Measurements from ENCODE around the gene ITPKA.
"Not testable (repeated sequence)": the region's sequence is repeated elsewhere in the genome, so short reads cannot be mapped to it uniquely, and the experiment has no call there.

The ITPKA gene

DNA sequence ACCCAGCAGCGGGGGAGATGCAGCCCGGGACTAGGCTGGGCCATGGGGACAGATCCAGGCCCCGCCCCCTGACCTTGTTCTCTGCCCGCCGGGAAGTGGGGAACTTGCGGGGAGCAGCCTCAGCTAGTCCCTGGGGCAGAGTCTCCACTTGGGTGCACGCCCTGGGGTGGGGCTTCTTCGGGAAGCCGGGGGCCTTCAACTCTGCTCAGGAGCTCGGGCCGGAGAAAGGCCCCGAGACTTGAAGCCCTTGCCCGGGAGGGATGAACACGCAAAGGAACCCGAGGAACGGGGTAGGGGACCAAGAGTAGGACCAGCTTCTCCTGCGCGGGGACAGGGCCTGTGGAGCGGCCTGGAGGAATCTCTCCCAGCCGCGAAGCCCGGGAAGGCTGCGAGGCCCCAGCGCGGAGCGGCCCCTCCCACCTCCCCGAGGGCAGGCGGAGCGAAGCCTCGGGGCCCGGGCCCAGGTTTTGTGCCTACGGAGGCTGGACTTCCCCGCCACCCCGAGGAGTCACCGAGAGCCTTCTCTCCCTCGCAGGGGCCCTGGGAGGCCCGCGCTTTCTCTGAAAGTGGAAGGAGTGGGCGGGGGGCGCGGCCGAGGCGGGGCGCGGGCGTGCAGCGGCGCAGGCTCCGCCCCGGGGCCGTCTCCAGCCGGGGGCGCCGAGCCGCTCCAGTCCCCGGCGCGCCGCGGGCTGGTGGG lies at the start of gene ITPKA:
TSS of gene ITPKA (plus strand) at position 670 of the 697 bp plus-strand sequence. CDS start 54 bp downstream, outside the sequence.
- DNase-seq, result peak; percentile 48

- DNase-seq, result no peak
Measured at GRCh38 chr15:41445399-41445798, 48.3 kb upstream of the ITPKA start.

GRCh38 chr15:41462084-41462795 lies 31.4 kb upstream of the ITPKA start:
- DNase-seq, result no peak

- DNase-seq, result no peak
Measured at GRCh38 chr15:41464889-41465580, 28.6 kb upstream of the ITPKA start.

- no peak for DNase-seq
Measured at GRCh38 chr15:41465822-41466421, 27.8 kb upstream of the ITPKA start.

GRCh38 chr15:41466711-41467110 lies 27.0 kb upstream of the ITPKA start:
- no peak for DNase-seq

- not testable (repeated sequence) for DNase-seq
Measured at GRCh38 chr15:41469644-41470043, 24.0 kb upstream of the ITPKA start.

DNA sequence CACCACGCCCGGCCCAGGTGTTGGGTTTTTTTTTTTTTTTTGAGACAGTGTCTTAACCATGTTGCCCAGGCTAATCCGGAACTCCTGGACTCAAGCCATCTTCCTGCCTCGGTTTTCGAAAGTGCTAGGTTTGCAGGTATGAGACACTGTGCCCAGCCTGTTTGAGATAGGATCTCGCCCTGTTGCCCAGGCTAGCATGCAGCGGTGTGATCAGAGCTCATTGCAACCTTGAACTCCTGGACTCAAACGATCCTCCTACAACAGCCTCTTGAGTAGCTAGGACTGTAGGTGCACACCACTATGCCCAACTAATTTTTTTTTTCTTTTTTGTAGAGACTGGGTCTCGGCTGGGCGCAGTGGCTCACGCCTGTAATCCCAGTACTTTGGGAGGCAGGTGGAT lies 20.3 kb upstream of the ITPKA start:
- DNase-seq, result no peak

DNA sequence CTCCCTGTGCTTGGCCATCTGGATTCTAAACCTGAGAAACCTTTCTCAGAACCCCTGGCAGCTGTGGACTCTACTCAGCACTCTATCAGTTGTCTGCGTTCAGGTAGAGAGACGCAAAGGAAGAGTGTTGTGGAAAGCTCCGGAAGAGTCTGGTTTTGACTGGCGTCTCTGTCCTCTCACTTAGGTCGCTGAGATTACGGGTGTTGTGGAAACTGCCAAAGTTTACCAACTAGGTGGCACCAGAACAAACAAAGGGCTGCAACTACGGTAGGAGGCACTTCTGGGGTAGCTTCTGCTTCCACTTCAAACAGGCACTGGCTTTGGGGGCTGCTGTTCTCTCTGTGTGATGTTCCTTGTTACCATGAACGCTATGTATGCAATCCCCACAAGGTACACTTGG lies 19.2 kb upstream of the ITPKA start:
- no peak for DNase-seq

- DNase-seq, result no peak
Measured at GRCh38 chr15:41474941-41475340, 18.7 kb upstream of the ITPKA start.

DNA sequence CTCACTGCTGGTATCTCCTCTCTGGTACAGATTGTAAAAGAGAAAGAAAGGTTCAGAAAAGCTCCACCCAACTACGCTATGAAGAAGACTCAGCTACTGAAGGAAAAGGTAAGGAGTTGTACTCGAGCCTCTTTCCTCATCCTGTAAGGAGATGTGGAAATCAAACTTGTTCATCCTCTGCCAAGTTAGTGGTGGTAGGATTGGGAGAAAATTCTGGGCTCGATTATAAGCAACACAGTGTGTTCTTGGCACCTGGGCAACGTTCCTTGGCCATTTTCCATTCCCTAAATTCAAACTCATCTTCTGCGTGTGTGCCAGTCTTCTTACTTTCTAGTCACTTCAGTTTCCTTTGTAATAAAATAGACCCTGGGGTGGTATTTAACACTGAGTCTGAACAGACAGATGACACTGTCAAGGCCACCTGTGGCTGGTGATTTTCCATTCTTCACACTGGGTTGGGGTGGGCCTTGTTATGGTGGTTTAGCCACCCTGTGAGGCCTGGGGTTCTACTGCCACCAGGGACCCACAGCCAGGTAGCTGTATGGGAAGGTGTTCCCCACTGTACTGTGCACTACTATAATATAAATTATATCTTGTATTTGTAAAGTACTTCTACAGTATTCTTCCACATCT lies 17.1 kb upstream of the ITPKA start:
- DNase-seq, result no peak

GRCh38 chr15:41480396-41481140 lies 13.1 kb upstream of the ITPKA start:
- DNase-seq, result no peak

GRCh38 chr15:41482110-41482877 lies 11.4 kb upstream of the ITPKA start:
- DNase-seq, result no peak

- no peak for DNase-seq
Measured at GRCh38 chr15:41483115-41483514, 10.6 kb upstream of the ITPKA start.

GRCh38 chr15:41483519-41483918 lies 10.2 kb upstream of the ITPKA start:
- DNase-seq, result no peak

- no peak for DNase-seq
Measured at GRCh38 chr15:41484937-41485625, 8.6 kb upstream of the ITPKA start.

GRCh38 chr15:41486286-41486685 lies 7.4 kb upstream of the ITPKA start:
- DNase-seq, result no peak

- no peak for DNase-seq
Measured at GRCh38 chr15:41487381-41487780, 6.3 kb upstream of the ITPKA start.

DNA sequence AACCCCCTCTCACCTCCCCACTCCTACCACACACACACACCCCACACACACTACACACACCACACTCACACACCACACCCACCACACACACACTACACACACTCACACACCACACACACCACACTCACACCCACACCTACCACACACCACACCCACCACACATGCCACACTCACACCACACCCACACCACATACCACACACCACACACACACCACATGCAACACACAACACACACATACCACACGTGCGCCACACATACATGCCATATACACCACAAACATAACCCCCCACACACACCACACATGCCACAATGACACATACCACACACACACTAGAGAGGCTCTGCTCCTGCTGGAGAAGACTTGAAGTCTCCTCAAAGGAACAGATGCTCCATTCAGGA lies 5.9 kb upstream of the ITPKA start:
- DNase-seq, result no peak

DNA sequence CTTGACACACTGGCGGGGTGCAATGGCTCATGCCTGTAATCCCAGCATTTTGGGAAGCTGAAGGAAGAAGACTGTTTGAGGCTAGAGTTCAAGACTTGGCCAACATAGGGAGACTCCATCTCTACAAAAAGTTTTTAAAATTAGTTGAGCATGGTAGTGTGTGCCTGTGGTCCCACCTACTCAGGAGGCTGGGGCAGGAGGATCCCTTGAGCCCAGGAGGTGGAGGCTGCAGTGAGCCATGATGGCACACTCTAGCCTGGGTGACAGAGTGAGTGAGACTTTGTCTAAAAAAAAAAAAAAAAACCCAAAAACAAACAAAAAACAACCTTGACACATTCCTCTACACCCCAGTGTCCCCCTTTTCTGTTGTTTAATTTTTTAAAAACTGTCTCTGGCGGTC lies 4.0 kb upstream of the ITPKA start:
- no peak for DNase-seq

DNA sequence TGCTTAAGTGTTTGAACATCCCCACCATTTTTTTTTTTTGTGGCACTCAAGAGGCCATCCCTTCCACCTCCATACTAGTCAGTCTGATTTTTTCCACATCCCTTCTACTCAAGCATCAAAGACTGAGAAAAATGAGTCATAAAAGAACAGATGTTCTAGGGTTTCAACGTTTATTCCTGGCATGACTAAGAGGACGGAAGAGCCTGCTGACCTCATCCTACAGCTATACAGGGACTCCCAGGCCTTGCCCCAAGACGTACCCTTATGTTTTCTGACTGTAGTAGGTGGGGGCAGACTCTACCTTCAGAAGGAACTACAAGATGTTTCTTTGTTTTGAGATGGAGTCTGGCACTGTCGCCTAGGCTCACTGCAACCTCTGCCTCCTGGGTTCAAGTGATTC lies 3.3 kb upstream of the ITPKA start:
- DNase-seq, result peak; percentile 19

All from SHP77 treated with DMSO at 0.1 percent for 48 hours (cell line).